ENCODE results near the gene NPHP4.
"Not testable (repeated sequence)": the region's sequence is repeated elsewhere in the genome, so short reads cannot be mapped to it uniquely, and the experiment has no call there.

Gene NPHP4

GRCh38 chr1:5926686-5927435 is 65.4 kb downstream of the NPHP4 start:
- DNase-seq = no peak

- DNase-seq = not testable (repeated sequence)
Measured at GRCh38 chr1:5922700-5923330, 69.4 kb downstream of the NPHP4 start.

GRCh38 chr1:5921671-5922070 is 70.6 kb downstream of the NPHP4 start:
- no peak for DNase-seq

DNA sequence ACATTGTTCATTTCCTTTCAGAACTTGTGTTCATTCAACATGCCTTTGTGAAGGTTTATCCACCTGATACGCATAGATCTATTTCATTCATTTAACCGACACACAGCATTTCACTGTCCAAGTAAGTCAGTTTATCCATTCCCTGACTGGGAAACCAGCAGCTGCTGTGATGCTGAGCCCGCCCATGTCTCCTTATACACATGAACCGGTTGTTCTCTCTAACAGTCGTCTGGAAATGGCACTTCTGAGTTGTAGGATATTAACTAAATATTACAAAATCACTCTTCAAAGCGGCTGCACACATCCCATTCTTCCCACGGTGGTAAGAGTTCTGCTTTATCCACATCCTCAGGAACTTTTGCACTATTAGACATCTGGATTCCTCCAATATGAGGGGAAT is 71.1 kb downstream of the NPHP4 start:
- DNase-seq = no peak

GRCh38 chr1:5920201-5920600 is 72.0 kb downstream of the NPHP4 start:
- no peak for DNase-seq

DNA sequence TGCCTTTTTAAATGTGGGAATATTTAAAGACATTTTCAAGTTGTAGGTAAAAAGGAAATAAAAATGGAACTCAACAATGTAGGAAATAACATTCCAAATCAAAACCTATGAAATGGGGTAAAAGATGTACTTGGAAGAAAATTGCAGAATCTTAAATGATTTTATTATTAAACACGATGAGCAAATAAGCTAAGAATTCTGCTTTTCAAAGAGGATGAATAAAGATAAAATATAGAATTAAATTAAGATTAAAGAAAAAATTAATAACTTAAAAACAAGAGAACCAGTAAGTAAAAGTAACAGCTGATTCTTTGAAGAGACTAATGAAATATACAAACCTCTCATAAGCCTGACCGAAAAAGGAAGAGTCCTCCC is 74.0 kb downstream of the NPHP4 start:
- DNase-seq = no peak

DNA sequence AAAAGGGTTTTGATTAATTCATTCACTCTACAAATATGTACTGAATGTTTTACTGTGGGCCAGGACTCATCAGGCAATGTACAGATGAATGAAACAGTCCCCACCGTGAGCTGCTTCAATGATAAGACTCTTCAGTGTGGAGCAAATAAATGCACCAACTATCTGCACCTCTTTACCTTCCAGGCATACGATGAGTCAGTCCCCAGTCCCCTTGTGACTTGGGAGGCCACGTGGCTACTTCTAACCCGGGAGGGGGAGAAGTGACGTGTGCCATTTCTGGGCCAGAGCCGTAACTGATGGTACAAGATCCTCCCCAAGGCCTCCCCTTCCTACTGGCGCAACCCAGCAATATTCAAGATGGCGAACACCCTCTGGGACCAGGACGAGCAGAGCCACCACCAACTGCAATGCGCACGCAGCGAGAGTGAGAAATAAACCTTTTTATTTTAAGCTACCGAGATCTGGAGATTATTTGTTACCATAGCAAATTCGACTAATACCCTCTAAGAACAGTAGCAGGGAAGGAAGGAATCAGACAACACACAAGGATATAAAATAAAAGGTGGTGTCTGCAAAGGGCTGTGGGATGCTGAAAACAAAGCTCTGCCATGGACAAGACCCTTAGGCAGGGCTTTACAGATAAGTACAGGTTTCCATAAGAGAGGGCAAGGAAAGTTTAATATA is 74.5 kb downstream of the NPHP4 start:
- no peak for DNase-seq

GRCh38 chr1:5917281-5917590 is 75.0 kb downstream of the NPHP4 start:
- no peak for DNase-seq

DNA sequence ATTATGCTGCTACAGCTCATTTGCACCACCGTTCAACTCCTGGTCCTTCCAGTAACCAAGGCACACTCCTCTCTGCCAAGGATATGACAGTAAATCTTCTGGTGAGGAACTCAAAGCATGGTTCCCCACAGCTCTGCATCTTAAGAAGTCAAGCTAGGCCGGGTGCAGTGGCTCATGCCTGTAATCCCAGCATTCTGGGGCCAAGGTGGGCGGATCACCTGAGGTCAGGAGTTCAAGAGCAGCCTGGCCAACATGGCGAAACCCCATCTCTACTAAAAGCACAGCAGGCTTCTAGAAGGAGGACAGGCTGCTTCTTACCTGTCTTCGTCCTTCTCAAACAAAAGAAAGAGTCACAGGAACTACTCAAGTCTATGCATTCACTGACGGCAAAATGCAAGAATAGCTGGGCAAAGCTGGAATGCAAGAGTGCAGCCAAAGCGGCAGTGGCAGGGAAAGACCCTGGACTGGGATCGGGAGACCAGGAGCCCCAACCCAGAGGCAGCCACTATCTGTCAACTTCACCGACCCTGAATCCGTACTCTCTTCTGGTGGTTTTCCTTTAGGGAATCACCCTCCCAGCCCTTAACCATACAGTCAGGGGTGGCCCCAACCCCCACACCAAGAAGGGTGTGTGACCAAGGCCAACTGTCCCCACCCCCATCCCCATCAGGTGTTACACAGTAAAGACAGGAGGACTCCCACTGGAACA is 75.5 kb downstream of the NPHP4 start:
- no peak for DNase-seq

DNA sequence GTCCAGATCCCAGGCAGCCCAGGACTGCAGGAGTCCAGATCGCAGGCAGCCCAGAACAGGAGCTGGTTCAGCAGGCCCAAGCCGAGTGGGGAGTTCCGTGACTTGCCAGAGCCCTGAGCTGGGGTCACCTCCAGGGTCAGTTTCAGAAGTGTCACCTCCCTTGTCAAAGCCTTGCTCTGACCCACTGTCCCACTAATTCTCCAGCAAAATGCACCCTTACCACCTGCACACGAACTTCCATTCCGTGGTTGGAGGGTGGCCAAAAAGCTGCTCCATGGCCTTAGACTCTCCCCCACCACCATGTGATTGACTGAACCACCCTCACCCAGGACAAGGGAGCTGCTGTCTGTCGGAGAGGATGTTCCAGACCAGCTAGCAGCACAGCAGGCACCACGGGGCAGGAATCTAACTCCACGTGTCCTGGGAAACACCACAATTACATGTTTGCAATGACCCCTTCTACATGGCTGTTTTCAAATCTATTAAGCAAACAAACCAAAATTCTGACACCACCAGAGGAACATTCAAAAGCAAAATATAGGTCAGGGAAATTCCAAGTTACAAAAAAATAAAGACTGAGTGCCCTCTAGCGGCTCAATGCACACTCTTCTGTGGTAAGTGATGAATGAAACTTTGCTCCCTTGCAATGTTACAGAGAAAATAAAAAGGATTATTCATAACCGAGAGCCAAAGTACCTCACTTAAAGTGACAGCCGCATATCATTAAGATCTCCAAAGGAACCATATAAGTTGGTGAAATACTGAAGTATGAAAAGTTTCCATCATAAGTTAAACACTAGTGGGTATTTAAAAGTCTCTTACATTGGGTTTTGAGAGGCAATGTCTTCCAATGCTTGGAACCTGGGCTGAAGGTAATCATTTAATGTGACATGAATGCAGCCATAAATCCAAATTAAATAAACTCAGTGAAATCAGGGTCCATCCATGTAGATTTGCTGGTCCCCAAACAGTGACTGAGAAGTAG is 76.3 kb downstream of the NPHP4 start:
- no peak for DNase-seq

- no peak for DNase-seq
Measured at GRCh38 chr1:5914676-5915365, 77.4 kb downstream of the NPHP4 start.

GRCh38 chr1:5913876-5914275 is 78.3 kb downstream of the NPHP4 start:
- DNase-seq = no peak

DNA sequence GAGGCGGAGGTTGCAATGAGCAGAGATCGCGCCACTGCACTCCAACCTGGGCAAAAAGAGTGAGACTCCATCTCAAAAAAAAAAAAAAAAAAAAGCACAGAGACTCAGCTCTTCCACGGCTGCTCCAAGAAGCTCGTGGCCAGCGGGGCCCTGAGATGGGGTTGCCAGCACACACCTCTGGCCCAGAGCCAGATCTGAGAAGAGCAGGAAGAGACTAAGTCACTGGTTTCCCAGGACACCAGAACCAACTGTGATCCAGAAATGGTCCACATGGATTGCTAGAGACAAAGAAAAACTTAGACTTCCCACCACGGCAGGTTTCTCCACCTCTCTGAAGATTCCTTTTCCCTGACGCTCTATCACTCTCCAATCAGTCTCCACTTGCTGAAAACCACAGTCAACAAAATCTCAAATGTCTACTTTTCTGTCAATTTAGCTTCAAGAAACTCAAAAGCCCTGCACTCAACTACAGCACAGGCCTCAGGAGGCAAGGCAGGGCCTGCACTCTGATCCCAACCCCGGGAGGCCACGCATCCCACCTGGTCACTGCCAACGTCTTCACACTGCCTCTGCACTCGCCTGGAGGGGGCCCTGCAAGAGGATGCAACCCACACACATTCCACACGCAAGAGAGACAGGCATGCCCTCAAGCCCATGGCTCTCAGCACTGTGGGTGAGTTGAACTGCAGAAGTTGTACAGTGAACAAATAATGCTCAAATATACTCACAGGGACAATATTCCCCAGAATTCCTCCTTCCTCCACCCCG is 79.0 kb downstream of the NPHP4 start:
- no peak for DNase-seq

DNA sequence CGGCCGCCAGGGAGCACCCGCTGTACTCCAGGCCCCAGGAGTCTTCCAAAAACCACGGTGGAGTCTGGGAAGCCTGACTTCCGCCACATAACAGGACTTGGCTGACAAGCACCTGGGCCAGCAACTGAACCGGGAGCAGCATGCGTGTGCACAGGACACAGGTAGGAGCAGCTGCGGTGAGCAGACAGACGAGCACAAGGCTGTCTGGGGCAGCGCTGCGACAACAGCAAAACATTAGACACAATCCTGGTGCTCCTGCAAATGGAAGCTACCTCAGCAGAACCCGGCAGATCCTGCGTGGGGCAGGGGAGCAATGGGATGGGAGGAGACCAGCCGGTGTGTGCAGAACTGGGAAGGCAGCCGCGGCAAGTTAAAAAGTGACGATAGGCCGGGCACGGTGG is 80.4 kb downstream of the NPHP4 start:
- no peak for DNase-seq

- no peak for DNase-seq
Measured at GRCh38 chr1:5911157-5911556, 81.1 kb downstream of the NPHP4 start.

GRCh38 chr1:5910666-5911065 is 81.6 kb downstream of the NPHP4 start:
- no peak for DNase-seq

GRCh38 chr1:5910276-5910620 is 82.0 kb downstream of the NPHP4 start:
- no peak for DNase-seq

- DNase-seq = no peak
Measured at GRCh38 chr1:5909576-5910275, 82.5 kb downstream of the NPHP4 start.

GRCh38 chr1:5908461-5909375 is 83.5 kb downstream of the NPHP4 start:
- no peak for DNase-seq
